GM12801 (cell line): Measurements from ENCODE around the gene CLMP.

Source experiments
- TF ChIP-seq, protein P1 (sequence below): IDR thresholded peaks from one replicate; pipeline ENCODE4 v1.5.1; 2011; ENCODE audit warnings: control low read depth; ENCODE audit not compliant: insufficient read length; ENCODE audit errors: extremely low read depth

CLMP gene

DNA sequence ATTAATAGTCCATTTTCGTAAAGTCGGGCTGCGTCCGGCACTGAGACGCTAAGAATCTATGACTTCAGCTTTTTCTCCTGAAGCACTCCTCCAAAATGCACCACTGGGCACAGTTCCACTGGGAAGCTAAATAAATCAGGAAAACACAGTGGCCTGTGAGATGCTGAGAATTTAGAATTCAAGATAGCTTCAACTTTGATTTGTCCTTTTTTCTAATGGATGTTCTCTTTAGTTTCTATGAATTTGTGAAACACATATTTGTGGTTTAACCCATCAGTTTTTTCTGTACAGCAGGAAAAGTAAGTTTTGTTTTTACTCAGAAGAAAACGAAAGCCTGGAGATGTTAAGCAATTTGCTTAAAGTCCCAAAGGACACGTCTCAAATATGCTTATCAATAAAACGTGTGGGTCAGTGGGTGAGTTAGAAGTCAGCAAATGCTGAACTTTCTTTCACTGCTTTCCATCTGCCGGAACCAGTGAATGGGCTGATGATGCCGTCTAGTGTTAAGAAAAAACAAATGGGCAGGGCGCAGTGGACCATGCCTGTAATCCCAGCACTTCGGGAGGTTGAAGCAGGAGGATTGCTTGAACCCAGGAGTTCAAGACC lies 40.7 kb upstream of the CLMP start:
- TF ChIP-seq, protein P1, sequence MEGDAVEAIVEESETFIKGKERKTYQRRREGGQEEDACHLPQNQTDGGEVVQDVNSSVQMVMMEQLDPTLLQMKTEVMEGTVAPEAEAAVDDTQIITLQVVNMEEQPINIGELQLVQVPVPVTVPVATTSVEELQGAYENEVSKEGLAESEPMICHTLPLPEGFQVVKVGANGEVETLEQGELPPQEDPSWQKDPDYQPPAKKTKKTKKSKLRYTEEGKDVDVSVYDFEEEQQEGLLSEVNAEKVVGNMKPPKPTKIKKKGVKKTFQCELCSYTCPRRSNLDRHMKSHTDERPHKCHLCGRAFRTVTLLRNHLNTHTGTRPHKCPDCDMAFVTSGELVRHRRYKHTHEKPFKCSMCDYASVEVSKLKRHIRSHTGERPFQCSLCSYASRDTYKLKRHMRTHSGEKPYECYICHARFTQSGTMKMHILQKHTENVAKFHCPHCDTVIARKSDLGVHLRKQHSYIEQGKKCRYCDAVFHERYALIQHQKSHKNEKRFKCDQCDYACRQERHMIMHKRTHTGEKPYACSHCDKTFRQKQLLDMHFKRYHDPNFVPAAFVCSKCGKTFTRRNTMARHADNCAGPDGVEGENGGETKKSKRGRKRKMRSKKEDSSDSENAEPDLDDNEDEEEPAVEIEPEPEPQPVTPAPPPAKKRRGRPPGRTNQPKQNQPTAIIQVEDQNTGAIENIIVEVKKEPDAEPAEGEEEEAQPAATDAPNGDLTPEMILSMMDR = no peak

DNA sequence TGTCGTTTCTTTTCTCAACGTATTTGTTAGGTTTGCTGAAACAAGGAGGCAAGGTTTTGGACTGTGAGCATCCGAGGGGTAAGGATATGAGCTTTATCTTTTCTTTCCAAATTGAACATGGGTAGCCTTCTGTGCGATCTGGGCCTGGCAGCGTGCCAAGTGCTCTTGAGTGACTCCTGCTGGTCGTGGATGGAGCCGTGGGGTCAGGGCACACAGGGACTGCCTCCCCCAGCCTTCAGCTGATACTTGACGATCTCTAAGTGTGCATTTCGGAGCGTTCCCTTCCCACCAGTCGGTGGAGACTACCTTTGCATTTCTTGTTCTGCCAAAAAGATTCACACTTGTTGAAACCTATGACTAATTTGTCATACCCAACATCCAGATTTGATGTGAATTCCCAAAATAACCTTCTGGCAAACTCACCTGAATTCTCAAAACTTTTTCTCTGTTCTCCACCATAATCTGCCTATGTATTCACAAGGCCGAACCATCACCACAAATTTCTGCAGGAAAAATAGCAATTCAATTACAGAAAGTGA lies 40.1 kb upstream of the CLMP start:
- TF ChIP-seq, protein P1 = no peak

DNA sequence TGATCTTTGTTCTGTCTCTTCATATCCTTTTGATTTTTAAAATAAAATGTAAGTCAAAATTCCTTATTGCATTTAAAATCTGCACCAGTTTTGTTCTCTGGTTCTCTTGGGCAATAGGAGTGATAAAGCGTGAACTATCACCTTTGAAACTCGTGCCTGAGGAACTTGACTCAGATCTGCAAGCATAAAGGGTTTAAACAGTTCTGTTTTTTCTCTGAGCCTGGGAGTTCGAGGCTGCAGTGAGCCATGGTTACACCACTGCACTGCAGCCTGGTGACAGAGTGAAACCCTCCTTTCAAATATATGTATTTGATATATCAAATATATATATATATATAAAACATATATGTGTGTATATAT lies 38.9 kb upstream of the CLMP start:
- TF ChIP-seq, protein P1 = no peak

DNA sequence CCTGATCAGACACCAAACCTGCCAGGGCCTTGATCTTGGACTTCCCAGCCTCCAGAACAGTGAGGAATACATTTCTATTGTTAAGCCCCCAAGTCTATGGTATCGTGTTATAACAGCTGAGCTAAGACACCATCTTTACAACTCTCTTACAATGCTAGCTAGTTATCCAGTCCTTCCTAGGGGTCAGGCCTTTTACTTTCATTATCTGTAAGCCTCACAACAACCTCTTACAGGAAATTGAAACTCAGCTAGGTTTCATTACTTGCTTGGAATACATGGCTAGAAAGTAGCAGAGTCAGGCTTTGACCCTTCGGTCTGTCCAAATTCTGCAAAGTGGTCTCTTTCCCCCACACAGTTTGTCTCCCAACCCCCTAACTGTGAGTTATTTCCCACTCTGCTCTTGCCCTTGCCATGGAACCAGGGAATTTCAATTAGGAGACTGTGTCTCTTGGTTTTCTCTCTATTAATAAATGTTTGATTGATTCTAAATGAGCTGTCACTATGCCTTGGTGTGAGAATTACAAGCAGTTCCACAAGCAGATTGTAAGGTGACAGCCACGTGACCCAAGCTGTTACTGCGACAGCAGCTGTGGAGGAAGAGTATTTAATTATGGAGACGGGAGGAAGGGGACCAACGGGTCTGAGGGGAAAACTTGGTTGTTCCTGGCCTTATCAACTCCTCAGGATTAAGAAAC lies 38.4 kb upstream of the CLMP start:
- TF ChIP-seq, protein P1 = no peak

DNA sequence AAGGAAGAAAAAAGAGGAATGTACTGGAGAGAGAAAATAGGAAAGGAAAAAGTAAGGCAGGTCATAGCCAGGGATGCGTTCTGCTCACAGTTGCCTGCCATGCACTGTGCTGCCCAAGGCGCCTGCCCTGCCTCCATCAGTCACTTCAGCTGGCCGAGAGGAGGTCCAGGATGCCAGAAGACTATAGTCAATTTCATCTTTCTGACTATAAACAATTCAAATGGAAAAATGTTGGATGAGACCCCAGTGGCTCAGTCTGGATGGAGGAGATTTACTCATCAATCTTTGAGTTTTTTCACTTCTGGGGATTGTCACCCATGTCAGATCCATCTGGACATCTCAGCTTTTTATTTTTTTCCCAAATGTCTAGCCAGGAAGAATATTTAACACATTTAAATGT lies 36.7 kb upstream of the CLMP start:
- TF ChIP-seq, protein P1 = no peak

DNA sequence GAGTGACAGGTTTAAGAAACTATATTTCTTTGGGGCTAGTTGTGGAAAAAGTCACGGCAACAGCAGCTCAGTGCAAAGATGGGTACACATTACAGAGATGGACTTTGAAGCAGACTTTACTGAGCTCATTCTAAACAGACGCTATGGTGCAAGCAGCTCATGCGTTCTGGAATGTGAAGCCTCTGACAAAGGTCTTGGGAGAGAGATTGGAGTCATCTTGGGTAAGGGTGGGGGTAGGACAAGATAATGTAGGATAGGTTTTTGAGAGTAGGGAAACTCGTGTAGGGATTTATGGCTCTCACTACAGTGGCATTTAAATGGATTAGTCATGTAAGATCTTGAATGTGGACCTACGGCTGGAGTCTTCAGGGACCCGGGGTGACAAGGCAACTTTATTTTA lies 36.2 kb upstream of the CLMP start:
- TF ChIP-seq, protein P1 = no peak

DNA sequence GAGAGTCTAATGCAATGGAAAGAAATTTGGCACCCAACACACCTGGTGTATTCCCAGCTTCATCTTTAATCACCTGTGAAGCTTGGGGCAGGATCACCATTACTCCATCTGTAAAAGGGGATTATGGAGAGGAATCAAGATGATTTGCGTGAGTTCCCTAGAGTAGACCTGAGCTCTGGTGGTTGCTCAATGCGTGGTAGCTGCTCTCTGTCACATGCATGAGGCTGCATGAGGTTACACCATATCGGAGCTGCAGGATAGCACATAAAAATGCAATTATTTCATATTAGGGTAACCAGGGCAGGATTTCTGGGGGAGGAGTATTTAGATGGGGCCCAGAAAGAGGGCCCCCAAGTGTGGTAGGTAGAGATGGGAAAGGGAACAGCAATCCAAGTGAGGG lies 35.3 kb upstream of the CLMP start:
- TF ChIP-seq, protein P1 = no peak
